Left colon (tissue), 2 donors: ENCODE measurements around the gene CYSTM1. TPM values are rescaled to one million over a fixed set of nuclear protein-coding genes. Genes with fewer than 3 reads are reported as not detected.

Experiments
- ATAC-seq: fragments of 200-7000 bp; cut with Tn5 transposase; one replicate; pipeline ENCODE4 v1.9.1; 2020; ENCODE audit warnings: mild to moderate bottlenecking, moderate library complexity
- DNase-seq, 2 donors: peaks; one replicate each; pipeline ENCODE4 v3.0.0-alpha.2; 2020
- intact Hi-C, 2 donors: fragments of 100-400 bp; cut with DNase I in 1 of 2; cut with micrococcal nuclease in 1 of 2; formaldehyde crosslinking; loops; one replicate each; pipeline versions ENCODE4 v1.11.2 to v1.14.0; 2022; cut with DNase I, micrococcal nuclease
- total RNA-seq, 2 donors: library from RNA; stranded (reverse); fragmentation: NEBNext Ultra II Directional; extraction: Animal tissue kit (Norgen Biotek cat#: 25700); gene quantifications; one replicate each; pipeline ENCODE4 v1.2.1, GENCODE V29; 2021
- donor health status: DM: no; HTN: no; CAD: no.
- donor health status: DM: yes; HTN: yes; CAD: no.

The CYSTM1 gene
- total RNA-seq, 2 donors from 2014 or later = 162 to 163 TPM

DNA sequence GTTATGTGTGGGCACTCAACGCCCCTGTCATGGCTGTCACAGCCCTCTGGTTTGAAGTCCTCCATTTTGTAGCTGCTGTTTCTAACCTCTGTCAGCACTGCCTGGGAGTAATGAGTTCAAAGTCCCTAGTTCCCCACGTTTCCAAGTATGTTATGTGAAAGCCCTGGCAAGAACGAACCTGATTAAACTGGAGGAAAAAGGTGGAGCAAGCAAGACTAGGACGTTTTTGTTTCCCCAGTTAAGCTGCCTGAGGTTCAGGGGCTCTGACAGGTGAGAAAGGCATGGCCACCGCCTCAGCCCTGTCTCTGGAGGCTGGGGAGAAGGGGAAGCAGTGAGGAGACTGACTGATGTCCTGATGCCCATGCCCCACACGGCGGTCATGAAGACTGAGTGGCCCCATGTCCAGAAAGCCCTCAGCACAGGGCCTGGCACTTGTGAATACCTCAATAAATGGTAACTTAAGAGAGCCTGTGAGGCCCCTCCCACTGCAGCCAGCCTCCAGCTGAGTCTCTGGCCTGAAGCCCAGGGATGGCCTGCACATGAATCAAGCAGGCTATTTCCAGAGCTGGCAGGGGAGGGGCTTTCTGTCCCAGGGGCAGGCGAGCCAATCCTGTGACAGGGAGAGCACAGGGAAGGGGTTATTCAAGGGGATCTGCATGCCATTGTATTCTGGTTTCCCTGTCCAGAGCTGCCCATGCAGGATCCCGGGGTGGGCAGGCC, 66.2 kb downstream of the CYSTM1 start:
- ATAC-seq = peak; percentile 74
- intact Hi-C loops = no loop called here
- peak; percentile 87 to 96 for DNase-seq

- intact Hi-C loops = loop anchor here in 1 of 2 donors (2.0 kb wide), 1 partner anchor 111 kb away; no protein-coding TSS in a partner anchor
- ATAC-seq (no peak), DNase-seq (no peak)
These were observed 67.1 kb downstream of the CYSTM1 start for GRCh38 chr5:140242099-140242498.

DNA sequence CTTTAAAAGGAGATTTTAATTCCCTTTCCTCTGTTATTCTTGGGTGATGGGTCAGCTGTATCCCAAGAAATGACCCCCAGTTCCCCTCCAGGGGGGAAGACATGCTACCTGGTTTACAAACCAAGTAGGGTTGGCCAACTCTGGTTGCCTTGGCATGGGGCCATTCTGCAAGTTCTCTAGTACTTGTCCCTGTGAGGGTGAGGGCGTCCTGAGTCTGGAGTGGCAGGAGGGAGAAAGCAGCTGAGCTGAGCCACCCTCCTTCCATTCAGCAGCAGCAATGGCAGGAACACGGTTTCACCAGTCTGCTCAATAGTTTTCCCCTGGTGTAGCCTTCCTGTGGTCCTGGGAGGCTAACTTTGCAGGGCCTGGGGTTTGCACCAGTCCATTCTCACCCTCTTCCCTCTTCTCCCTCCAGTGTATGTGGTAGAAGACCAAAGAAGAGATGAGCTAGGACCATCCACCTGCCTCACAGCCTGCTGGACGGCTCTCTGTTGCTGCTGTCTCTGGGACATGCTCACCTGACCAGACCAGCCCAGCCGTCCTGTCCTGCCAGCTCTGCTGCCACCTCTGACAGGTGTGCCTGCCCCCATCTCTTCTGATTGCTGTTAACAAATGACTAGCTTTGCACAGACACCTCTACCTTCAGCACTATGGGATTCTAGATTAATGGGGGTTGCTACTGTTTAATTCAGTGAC, 68.0 kb downstream of the CYSTM1 start:
- ATAC-seq (no peak), DNase-seq (no peak)
- intact Hi-C loops = loop anchor here in 1 of 2 donors (2.0 kb wide), 1 partner anchor 110 kb away; no protein-coding TSS in a partner anchor

DNA sequence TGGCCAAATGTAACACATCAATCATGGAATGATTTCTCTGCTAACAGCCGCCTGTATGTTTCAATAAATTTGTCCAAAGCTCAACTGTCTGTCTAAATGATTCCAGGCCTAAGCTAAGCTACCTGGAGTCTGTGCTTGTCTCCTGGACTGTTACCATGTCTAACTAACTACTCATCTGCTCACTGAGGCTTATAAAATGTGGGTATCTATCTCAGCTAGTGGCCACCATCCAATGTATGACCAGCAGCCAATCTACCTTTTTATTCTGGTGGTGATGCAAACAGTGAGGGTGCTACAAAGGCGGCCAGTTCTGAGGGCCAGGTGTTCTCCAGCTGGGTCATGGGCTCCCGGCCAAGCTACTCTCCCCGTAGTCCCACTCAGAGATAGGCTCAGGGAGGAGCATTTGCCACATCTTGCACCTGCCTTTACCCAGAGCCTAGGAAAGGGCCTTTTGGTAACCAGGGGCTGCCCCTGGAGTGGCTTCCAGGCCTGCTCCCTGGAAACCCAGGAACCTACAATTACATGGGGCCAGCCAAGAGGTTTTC, 68.8 kb downstream of the CYSTM1 start:
- DNase-seq (no peak), ATAC-seq (no peak)
- intact Hi-C loops = loop anchor here in 1 of 2 donors (2.0 kb wide), 1 partner anchor 109 kb away; no protein-coding TSS in a partner anchor

GRCh38 chr5:140244525-140245025, 69.6 kb downstream of the CYSTM1 start:
- intact Hi-C loops = no loop called here
- peak; percentile 91 to 95 for DNase-seq
- ATAC-seq = peak; percentile 46

- DNase-seq (no peak), ATAC-seq (no peak)
- intact Hi-C loops = no loop called here
These were observed 70.4 kb downstream of the CYSTM1 start for GRCh38 chr5:140245341-140245740.

- intact Hi-C loops = no loop called here
These were observed 70.9 kb downstream of the CYSTM1 start for GRCh38 chr5:140245926-140246325.

GRCh38 chr5:140246378-140247122, 71.6 kb downstream of the CYSTM1 start:
- ATAC-seq (no peak), DNase-seq (peak in 1 of 2 donors; percentile 55)
- intact Hi-C loops = no loop called here

More at GRCh38 chr5:140245926-140246325, 70.9 kb downstream of the CYSTM1 start:
- ATAC-seq (no peak), DNase-seq (no peak)

DNA sequence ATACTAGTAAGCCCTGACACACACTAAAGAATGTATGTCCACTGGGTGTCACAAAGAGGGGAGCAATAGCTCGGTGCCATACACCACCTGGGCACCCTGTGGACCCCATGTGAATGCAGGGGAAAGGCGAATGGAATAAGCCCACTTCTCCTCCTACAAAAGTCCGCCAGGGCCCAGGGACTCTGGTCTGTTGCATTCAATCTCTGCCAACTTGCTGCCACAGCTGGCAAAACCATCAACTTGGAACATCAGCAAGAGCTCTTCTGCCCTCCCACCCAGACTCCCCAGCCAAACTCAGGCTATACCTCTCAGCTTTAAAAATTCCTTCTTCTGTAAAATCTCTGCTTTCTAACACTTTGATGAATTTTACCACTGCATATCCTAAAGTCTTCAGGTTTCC, 73.4 kb downstream of the CYSTM1 start:
- no peak for DNase-seq
- intact Hi-C loops = no loop called here
- no peak for ATAC-seq

DNA sequence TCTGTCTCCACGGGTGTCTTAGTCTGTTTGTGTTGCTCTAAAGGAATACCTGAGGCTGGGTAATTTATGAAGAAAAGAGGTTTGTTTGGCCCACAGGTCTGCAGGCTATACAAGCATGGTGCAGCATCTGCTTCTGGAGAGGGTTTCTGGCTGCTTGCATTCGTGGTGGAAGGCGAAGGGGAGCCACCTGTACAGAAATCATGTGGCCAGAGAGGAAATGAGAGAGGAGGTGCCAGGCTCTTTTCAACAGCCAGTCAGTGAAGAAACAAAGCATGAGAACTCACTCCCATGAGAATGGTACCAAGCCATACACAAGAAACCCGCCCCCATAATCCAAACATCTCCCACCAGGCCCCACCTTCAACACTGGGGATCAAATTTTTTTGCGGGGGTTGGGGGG, 74.5 kb downstream of the CYSTM1 start:
- ATAC-seq = no peak
- no peak for DNase-seq
- intact Hi-C loops = no loop called here

- ATAC-seq (peak; percentile 44), DNase-seq (no peak)
- intact Hi-C loops = no loop called here
These were observed 75.4 kb downstream of the CYSTM1 start for GRCh38 chr5:140250386-140250785.

- DNase-seq = no peak
- intact Hi-C loops = no loop called here
- ATAC-seq = no peak
These were observed 76.6 kb downstream of the CYSTM1 start for GRCh38 chr5:140251527-140251973.

GRCh38 chr5:140252470-140253126, 77.6 kb downstream of the CYSTM1 start:
- no peak for DNase-seq
- ATAC-seq = no peak
- intact Hi-C loops = no loop called here

DNA sequence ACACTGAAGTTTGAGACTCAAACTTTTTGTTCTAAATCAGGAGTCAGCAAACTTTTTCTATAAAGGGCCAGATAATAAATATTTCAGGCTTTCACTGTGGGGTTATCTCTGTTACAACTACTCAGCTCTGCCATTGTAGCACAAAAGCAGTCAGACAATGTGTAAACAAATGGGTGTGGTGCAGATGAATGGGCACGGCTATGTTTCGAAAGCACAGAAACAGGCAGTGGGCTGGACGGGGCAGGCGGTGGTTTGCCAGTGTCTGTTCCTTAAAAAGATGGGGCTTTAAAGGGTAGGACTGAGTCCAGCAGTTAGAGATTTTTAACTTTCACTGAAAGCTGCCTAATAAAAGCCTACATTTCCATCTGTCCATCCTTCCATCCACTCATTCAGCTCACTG, 79.0 kb downstream of the CYSTM1 start:
- ATAC-seq = peak; percentile 91
- intact Hi-C loops = no loop called here
- DNase-seq = peak; percentile 52 to 68

DNA sequence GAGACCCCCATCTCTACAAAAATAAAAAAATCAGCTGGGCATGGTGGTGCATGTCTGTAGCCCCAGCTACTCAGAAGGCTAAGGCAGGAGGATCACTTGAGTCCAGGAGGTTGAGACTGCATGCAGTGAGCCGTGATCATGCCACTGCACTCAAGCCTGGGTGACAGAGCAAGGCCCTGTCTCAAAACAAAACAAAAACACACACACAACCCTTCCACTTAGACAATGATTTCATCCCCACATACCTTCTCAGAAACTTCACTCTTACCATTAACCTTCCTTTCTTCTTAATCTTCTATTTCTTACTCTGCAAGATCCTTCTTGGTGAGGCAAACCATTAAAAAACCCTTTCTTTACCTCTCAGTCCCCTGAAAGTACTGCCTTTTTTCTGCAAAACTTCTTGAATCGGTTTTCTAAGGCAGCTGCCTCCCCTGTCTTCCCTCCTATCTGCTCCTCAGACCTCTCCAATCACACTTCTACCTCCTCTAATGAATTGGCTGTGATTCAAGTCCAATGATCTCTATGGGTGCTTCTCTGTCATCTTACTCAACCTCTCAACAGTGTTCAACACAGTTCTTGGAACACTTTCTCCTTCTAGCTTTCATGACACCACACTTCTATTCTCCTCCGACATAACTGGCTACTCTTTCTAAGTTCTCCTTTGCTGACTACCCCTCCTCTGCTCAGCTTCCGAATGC, 80.6 kb downstream of the CYSTM1 start:
- intact Hi-C loops = no loop called here
- ATAC-seq (no peak), DNase-seq (no peak)

GRCh38 chr5:140256726-140257125, 81.7 kb downstream of the CYSTM1 start:
- intact Hi-C loops = no loop called here
- no peak for DNase-seq
- ATAC-seq = no peak

GRCh38 chr5:140258016-140258415, 83.0 kb downstream of the CYSTM1 start:
- DNase-seq (no peak), ATAC-seq (no peak)
- intact Hi-C loops = no loop called here

DNA sequence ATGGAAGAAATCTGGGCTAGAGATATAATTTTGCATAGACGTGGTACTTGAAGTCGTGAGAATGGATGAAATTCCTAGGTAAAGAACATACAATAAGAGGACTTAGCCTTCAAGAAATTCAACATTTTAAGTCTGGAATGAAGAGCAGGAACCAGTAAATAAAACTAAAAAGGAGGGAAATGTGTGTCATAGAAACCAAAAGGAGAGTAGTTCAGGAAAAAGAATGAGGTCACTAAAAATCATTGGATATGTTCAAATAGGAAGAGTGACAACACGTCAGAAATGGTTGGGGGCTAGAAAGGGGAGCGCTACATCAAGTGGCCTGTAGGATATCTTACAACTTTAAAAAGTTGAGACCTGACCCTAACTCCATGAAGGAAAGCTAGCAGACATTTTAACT, 83.9 kb downstream of the CYSTM1 start:
- no peak for ATAC-seq
- DNase-seq = no peak
- intact Hi-C loops = no loop called here
